Stimulated activated CD4-positive, alpha-beta T cell treated with anti-CD3 and anti-CD28 coated beads, Interleukin-2, amount 100 ng/mL, for 24 hours (primary cell): ENCODE measurements around the gene SYCP2.
A peak's percentile ranks its signal among the peaks of the same experiment; 100 is the strongest.

Experiments
- DNase-seq, 2 donors: peaks; one replicate each; pipeline ENCODE4 v3.0.0-alpha.2; 2020

Gene SYCP2

DNA sequence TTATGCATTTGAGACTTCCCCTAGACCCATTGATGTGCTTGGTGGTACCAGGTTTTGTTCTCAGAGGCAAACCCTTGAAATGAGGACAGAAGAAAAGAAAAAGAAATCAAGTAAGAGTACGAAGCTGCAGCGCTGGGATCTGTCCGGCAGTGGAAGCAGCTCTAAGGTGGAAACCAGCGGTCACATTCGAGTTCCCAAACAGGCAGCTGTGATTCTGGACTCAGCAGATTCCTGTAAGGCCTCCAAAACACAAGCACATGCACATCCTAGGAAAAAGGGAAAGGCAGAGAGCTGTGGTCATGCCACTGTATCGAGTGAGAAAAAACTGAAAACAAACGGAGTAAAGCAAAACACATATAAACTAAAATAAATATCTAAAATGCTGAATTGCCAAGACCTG lies 11.3 kb upstream of the SYCP2 start:
- DNase-seq, result no peak

DNA sequence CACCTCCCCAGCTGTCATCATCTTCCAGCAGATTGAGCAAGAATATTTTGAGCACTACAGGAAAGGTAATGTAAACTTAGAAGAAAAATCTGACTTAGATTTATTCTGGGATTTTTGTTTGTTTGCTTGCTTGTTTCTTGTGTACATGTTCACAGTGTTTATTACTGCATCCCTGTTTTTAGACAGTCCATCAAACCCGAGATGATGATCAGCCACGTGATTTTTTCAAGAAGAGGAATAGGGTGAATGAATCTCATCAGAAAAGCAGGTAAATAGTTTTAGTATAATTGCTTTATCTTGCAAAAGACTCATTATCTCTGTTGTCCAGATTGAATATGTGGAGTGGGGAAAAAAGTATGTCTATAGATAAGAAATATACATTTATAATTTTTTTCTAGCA lies 8.8 kb upstream of the SYCP2 start:
- no peak for DNase-seq

DNA sequence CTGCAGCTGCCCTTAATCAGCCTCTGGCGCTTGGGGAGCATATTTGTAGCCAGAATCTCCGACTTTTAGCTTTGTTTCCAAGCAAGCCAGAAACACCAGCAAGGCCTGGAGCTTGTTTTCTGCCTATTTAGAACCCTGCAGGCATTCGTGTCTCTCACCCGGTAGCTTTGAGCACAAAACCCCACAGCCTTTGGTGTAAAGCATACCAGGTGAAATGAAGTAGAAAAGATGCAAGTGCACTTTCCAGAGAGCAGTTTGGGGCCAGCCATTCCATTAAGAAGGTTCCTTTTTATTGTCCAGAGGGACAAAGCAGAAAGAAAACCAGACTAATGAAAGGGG lies 7.5 kb upstream of the SYCP2 start:
- DNase-seq, result no peak

DNA sequence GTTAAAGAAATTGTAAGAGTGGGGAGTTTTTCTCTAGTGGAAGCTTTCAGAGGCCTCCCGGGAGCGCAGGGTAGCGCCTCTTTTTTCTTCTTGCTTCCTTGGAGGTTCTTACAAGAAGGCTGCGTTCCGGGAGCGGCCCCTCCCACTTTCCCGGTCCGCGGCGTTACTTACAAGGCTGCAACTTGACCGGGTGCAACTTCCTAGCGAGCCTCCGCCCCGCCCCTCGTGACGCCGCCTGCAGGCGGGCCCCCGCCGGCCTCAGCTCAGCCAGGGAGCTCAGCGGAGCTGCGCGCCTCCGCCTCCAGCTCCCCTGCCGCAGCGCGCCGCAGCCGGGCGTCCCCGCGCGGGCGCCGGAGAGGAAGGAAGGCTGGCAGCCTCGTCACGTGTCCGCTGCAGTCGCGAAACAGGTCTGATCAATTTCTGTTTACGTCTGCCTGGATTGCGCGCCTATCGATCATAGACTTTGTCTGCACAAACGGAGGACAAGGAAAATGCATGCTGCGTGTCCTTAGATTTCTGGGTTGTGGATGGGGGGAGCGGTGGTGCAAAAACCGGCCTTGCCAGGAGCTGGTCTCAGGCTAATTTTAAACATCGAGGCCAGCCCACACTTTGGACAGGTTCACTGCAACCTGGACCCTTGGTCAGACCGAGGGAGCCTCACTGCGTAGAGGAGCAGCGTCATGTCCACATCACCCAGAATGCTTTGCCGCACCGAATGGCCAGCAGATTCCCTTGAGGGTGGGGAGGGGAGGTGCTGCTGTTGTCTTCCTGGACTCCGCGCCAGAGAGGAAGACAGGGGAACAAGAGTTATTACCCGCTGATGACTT lies 6.9 kb upstream of the SYCP2 start, which contains the start of the genes FAM217B and PPP1R3D:
Gene FAM217B (plus strand): TSS at position 261 of the 827 bp plus-strand sequence. CDS start 3,555 bp downstream, outside the sequence.
Gene PPP1R3D (minus strand): TSS at position 177 of the 827 bp plus-strand sequence. CDS start 374 bp downstream, outside the sequence.
- DNase-seq, result peak; percentile 91 to 94

DNA sequence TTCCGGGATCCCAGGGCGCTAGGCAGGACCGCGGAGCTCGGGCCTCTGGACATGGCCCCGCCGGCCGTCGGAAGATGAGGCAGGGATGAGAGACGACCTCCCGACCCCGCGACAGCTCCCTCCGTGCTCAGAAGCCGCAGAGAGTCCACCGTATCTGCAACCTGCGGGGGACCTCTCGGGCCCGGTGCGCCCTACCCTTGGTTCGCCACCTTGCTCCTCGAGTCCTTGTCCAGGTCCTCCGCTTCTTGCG lies 6.4 kb upstream of the SYCP2 start:
- no peak for DNase-seq

DNA sequence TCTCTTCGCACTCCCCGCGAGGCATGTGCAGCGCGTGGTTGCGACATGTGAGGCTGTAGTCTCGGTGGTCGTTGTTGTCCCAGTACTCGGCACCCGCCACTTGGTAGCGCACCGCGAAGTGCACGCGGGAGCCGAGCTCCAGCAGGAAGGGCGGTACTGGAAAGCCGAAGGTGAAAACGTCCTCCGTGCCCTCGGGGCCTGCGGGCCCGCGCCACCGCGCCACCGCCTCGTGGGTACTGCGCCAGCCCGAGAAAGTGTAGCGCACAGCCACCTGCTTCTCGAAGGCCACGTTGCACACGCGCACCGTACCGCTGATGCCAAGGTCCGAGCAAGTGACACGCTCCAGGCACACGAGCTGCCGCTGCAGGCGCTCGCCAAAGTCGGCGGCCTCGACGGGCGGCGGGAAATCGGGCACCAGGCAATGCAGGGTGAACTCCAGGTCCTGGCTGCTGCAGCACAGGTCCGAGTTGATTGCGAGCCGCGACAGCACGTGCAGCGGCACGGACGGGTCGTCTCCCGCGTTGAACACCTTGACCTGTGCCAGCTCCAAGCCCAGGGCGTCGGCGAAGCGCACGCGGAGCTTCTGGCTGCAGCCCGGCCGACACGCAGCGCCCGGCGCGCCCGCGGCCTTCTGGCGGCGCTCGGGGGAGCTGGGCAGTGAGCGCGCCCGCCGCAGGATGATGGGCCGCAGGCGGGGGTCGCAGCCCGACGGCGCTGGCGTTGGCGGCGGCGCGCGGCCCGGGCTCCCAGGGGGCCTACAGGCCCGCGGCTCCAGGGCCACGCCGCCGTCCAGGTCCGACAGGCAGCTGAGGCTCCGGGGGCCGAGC lies 5.8 kb upstream of the SYCP2 start:
- DNase-seq, result no peak

DNA sequence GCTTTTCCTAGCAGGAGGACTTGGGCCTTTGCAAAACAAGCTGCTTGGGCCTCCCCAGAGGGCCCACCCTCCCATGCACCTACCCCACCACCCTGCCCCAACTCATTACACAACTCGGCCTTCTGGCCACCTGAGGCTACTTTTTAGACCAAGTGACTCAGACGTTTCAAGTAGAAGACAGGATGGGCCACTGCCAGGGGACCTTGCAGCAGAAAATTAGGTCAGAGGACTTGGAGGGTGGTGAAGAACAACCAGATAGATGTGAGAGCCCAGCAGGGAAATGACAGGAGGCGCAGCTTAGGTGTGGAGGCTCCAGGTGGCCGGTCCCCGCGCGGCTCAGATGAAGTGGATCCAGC lies 5.2 kb upstream of the SYCP2 start:
- DNase-seq, result no peak

DNA sequence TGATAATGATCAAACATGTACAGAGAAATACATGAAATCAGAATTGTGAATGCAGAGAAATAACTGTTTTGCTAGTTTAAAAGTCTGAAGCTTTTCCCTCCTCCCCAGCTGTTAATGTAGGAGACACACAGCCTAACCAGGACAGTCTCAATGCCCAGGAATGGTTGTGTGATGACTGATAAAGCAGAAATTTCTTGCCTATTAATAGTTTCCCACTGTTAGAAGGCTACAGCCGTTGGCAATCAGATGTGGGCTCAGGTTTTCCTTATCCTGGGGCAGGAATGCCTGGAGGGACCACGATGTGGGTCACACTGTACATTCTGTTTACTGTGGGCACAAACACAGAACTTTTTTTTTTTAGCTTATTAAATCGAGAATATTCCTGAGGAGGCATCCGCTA lies 4.8 kb upstream of the SYCP2 start:
- DNase-seq, result no peak

DNA sequence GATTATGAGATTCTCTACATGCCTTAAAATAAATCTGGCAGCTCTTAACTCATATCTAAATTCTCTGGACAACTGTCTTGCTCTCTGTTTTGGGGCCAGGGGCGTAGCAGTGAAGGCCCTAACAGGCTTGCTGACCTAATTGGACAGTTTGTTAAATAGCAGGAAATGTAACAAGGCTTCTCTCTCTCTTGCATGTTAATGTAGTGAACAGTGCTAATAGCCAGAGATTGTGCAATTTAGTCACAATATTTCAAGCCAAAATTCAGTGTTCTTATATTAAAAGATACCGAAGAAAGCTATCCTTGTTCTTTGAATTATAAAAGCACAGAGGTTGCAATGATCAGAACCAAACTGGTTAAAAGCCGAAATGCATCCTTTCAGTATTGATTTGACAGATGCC lies 3.7 kb upstream of the SYCP2 start:
- DNase-seq, result no peak

DNA sequence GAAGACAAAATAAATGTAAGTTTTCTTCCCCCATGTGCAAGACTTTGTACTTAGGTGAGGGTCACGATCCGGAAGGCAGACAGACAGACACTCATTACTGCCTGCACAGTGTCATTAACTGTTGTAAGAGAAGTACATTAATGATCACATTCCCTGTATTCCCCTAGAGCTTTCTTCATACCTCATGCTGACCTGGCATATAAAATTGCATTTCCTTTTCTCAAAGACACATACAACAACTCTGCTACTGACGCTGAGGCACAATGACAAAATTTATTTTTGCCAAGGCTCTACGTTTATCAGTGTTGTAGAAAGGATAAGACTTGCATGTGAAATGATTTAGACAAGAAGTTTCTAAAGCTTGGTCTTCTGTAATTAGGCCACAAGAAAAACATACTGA lies 3.0 kb upstream of the SYCP2 start:
- DNase-seq, result no peak

DNA sequence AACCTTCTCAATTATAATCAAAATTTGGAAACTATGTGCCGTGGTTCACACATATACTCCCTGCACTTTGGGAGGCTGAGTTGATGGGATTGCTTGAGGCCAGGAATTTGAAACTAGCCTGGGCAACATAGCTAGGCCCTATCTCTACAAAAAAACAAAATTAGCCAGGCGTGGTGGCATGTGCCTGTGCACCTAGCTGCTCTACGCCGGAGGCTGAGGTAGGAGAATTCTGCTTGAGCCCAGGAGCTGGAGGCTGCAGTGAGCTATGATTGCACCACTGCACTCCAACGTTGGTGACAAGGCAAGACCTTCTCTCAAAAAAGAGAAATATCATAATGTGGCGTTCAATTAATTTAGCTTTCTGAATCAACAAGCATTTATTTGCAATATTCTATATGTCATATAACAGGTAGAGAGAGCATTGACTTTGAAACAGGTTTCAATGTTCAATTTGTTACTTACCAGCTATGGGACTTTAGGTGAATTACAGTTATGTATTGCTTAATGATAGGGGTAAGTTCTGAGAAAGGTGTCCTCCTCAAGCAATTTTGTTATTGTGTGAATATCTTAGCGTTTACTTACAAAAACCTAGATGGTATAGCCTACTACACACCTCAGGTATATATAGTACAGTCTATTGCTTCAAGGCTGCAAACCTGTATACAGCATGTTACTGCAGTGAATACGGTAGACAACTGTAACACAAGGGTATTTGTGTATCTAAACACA lies 2.2 kb upstream of the SYCP2 start:
- no peak for DNase-seq

DNA sequence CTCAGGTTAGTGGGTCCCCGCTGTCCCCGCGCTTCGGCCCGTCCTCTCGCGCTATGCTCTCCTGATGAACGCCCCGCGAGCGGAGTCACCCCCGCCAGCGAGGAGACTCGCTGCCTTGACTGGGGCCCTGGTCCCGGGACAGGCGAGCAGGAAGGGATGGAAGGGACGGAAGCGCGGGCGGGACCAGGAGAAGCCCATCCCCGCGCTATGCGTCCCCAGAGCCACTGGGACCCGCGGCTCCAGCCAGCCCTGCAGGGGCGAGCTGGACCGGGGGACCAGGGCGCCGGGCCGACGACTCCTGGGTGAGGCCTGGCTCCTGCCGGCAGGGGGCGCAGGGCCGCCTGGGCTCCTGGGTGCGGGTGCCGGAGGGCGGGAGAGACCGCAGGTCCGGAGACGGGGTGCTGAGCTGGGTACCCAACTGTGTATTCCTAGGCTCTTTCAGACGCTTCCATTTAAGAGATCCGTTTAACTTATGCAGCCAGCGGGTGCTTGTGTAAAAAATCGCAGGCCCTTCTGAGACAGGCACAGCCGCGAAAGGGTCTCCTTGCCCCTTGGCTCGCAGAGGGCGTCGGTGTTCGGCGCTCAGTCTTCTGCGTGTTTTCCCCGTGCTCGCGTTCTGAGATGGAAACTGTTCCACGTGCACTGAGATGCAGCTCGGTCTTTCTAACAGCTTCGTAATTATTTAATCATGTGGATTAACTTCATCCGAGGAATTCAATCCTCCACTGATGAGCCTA lies 580 bp upstream of the SYCP2 start:
- peak; percentile 84 to 85 for DNase-seq

DNA sequence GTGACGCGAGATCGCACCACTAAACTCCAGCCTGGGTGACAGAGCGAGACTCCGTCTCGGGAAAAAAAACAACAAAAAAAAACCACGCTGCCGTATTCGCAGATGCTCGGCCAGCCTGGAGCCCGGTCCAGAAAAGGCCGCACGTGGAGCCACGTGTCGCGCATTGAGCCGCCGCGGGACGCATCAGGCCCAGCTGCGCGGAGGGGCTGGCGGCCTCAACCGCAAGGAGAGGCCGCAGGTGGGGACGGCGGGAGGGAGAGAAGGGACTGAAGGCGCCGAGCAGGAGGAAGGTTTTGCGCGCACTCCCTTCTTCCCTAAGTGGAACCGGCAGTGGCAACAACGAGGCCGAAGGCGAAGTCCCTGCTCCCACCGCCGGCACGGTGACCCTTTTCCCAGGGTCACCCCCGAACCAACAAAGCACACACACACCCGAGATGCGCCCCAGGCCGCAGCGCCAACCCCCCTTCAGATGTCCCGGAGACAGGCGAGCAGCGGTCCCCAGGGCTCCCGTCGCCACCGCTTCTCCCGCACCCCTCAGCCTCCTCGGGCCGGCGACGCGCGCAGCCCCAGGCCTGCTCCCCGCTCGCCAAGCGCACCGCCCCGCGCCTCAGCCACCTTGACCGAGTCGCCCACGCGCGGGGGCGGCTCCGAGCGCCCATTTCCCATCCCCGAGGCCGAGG lies 681 bp downstream of the SYCP2 start:
- DNase-seq, result no peak

DNA sequence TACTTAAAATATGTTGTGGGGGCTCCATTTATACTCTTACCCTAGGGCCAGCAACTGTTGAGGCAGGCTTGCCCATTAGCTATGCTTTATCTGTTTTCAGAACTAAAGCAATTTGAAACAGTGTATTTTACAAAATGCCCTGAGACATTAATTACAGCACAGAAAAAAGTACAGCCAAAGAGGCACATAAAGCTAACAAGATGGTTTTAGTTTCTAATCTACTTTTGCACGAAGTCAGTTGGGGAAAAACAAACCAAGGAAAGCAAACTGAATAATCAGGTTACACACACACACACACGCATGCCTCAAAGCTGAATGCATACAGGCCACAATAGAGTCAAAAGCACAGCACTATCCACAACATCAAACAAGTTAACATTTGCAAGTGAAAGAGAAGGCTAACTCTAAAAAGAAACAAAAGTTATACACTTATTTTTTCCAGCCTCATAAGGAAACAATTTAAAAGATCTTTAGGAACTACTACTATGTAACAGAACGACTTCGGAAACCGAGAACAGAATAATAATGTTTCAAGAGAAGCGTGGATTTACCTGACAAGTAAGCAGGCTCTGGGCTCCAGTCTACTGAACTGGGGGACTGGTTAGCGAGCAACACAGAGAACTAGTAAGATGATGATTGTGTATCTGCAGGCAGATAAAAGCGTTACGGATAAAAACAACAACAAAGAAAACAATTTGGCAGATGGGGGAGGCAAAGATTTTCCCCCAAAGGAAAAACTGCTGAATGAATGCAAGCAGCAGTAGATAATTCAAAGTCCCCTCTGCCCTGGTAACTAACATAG lies 1.7 kb downstream of the SYCP2 start:
- DNase-seq, result no peak

DNA sequence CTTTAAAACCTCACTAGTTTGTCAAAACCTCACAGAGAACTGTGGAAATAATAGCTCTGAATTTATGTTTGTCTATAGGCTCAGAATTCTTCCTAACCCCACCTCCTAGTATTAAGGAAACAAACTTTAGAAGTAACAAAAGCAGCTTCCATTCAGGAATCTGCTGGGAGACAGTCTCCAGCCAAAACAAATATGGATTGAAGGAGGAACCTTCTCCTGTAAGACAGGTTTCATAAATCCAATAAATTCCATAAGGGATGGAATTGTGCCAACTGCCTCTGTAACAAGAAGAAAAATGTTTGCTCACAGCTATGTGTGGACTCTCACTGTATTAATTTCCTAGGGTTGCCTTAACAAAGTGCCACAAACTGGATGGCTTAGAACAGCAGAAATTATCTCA lies 7.5 kb downstream of the SYCP2 start:
- no peak for DNase-seq

DNA sequence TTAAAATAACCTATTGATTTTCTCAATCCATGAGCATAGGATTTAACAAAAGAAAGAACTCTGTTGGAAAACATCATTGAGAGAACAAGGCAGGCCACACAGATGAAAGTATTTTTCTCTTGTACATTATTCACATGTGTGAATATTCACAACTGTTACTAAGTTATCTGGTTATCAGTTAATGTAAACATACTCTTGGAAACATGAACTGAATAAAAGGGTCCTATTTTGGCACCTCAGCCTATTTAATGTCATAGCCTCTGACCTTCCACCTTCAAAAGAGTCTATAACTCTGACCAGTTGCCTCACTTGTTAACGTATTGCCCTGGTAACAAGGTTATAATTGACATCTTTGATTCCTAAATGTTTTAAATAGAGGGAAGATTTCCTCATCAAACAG lies 8.1 kb downstream of the SYCP2 start:
- no peak for DNase-seq

DNA sequence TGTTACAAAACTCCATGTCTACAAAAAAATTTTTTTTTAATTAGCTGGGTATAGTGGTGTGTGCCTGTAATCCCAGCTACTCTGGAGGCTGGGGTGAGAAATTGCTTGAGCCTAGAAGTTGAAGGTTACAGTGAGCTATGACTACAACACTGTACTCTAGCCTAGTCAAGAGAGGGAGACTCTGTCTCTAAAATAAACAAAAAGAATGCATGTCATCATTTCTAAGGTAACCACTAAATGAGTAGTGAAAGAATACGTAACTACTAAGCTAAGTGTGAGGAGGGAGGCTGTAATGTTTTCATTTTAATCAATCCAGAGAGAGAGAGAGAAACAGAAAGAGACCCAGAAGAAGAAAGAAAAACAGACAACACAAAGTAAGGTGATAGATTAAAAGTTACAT lies 9.9 kb downstream of the SYCP2 start:
- no peak for DNase-seq

DNA sequence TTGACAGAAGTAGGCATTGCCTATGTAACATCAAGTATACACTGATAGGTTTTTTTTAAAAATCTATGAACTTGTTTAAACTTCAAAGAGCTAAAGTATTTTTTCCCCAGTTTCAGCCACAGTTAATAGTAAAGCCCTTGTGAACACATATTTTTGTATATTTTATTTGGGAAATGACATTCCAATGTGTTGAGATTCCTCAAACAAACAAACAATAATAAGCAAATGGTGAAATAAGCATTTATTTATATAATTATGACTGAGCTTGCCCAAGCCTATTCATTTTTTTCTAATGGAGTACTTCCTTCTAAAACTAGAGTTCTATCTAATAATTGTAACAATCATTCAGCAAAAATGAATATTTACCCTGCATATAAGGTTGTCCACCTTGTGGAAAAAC lies 12.5 kb downstream of the SYCP2 start:
- DNase-seq, result no peak

DNA sequence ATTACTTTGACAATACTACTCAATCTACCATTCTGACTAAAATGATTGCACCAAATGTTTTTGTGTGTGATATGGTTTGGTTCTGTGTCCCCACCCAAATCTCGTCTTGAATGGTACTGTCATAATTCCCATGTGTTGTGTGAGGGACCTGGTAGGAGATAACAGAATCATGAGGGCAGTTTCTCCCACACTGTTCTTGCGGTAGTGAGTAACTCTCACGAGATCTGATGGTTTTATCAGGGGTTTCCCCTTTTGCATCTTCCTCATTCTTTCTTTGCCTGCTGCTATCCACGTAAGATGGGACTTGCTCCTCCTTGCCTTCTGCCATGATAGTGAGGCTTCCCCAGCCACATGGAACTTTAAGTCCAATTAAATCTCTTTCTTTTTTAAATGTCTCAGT lies 20.8 kb downstream of the SYCP2 start:
- DNase-seq, result no peak

DNA sequence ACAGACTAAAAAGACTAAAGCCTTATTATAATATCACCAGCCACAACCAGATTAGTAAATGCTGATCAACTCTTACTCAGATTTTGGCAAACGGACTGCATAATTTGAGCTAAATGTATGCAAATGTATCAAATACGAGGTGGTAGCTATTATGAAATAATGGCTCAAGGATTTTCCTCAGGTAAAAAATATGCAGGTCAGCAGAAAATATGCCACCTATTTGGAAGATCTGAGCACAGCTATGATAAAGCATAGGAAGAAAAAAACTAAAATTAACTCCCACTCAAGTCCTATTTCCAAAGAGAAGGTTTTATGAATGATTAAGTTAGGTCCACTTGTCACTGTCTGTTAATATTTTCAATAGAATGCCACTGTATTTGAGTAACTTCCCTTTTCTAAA lies 22.4 kb downstream of the SYCP2 start:
- no peak for DNase-seq

DNA sequence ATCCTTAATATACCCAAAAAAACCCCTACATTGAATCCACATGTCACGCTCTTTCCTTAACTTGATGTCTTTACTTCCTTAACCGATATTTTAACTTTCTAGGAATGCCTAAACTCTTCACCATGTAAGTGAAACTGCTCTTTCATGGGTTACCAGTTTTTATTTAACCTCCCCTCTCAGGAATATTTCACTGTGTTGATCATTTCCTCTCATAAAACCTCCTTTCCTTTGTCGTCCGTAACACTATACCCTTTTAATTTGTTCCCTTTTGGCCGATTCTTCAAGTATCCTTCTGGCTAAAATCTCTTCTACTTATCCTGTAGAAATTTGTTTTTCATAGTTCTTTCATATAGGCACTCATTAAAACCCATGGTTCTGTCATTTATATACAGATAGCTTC lies 24.6 kb downstream of the SYCP2 start:
- no peak for DNase-seq

DNA sequence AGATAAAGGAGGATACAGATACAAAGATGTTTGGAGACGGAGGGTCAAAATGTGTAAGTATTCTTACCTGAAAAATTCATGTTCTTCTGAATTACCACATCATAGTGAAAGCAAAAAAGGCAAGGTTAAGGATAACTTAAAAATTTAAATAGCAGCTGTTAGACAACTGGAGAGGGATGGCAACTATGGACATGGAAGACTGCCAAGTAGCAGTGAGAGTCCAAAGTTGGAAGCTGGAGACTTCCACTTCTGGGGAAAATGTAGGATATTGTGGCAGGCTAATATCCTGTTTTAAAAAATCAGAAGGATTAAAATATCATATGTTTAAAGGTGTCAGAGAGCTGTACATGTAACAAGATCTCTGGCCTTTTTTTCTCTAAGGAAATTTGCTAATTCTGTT lies 29.8 kb downstream of the SYCP2 start:
- no peak for DNase-seq
